Stomach smooth muscle (tissue), 2 donors: ENCODE data around the gene TNRC6C.
A peak's percentile ranks its signal among the peaks of the same experiment; 100 is the strongest.

ENCODE experiments used
- H3K27ac ChIP-seq: one replicate; pipeline ENCODE4 v1.7.0; 2013; ENCODE audit warnings: mild to moderate bottlenecking, low read length, inconsistent platforms
- H3K27me3 ChIP-seq, 2 donors: one replicate each; pipeline ENCODE4 v1.7.0; 2013; ENCODE audit warnings: low read length in 2 of 2; ENCODE audit not compliant: insufficient read depth in 2 of 2, control insufficient read depth in 1 of 2
- H3K36me3 ChIP-seq, 2 donors: one replicate each; pipeline ENCODE4 v1.7.0; 2013; ENCODE audit warnings: low read length in 2 of 2; ENCODE audit not compliant: control insufficient read depth in 2 of 2, insufficient read depth in 2 of 2
- H3K4me1 ChIP-seq: one replicate; pipeline ENCODE4 v1.7.0; 2013; ENCODE audit warnings: low read length; ENCODE audit not compliant: control insufficient read depth, insufficient read depth
- H3K4me3 ChIP-seq, 2 donors: one replicate each; pipeline ENCODE4 v1.7.0; 2013; ENCODE audit warnings: low read length in 2 of 2
- H3K9ac ChIP-seq, 2 donors: one replicate each; pipeline ENCODE4 v1.7.0; 2013; ENCODE audit warnings: low read length in 2 of 2, mild to moderate bottlenecking in 1 of 2
- H3K9me3 ChIP-seq, 2 donors: one replicate each; pipeline ENCODE4 v1.7.0; 2013; ENCODE audit warnings: low read length in 2 of 2; ENCODE audit not compliant: control insufficient read depth in 2 of 2
- donor health status: healthy.
- donor health status: Pancreatic carcinoma.

Gene TNRC6C

GRCh38 chr17:78034429-78035091, 76.1 kb downstream of the TNRC6C start:
- no peak overlapping the region for H3K9ac ChIP-seq
- H3K36me3 ChIP-seq: peaks cover 17 to 20% of the 10 kb centered on the region in 2 donors
- no peak overlapping the region for H3K27ac ChIP-seq
- H3K27me3 ChIP-seq: no peaks in the 10 kb centered on the region
- H3K9me3 ChIP-seq: no peaks in the 10 kb centered on the region
- H3K4me1 ChIP-seq: peaks cover 12% of the 10 kb centered on the region
- H3K4me3 ChIP-seq: no peak overlapping the region

- Histone ChIP-seq H3K36me3 (peaks cover 9 to 12% of the 10 kb centered on the region in 2 donors), H3K9ac (no peak overlapping the region), H3K4me3 (no peak overlapping the region), H3K27ac (no peak overlapping the region), H3K4me1 (peaks cover 22% of the 10 kb centered on the region), H3K9me3 (no peaks in the 10 kb centered on the region), H3K27me3 (no peaks in the 10 kb centered on the region)
These were observed 78.8 kb downstream of the TNRC6C start for GRCh38 chr17:78037280-78037679.

GRCh38 chr17:78038748-78039288, 80.3 kb downstream of the TNRC6C start:
- no peak overlapping the region for H3K4me3 ChIP-seq
- H3K4me1 ChIP-seq: peaks cover 22% of the 10 kb centered on the region
- H3K27me3 ChIP-seq: no peaks in the 10 kb centered on the region
- no peaks in the 10 kb centered on the region for H3K9me3 ChIP-seq
- H3K27ac ChIP-seq: peak overlapping the region; percentile 62
- H3K36me3 ChIP-seq: peaks cover 9 to 10% of the 10 kb centered on the region in 2 donors
- no peak overlapping the region for H3K9ac ChIP-seq

- no peaks in the 10 kb centered on the region for H3K9me3 ChIP-seq
- H3K27ac ChIP-seq: peak overlapping the region; percentile 62
- H3K36me3 ChIP-seq: peaks cover 7 to 9% of the 10 kb centered on the region in 2 donors
- H3K4me1 ChIP-seq: peaks cover 22% of the 10 kb centered on the region
- no peak overlapping the region for H3K4me3 ChIP-seq
- H3K27me3 ChIP-seq: no peaks in the 10 kb centered on the region
- no peak overlapping the region for H3K9ac ChIP-seq
These were observed 81.1 kb downstream of the TNRC6C start for GRCh38 chr17:78039581-78039980.

- peaks cover 3 to 9% of the 10 kb centered on the region in 2 donors for H3K36me3 ChIP-seq
- H3K4me1 ChIP-seq: peaks cover 22% of the 10 kb centered on the region
- no peaks in the 10 kb centered on the region for H3K27me3 ChIP-seq
- peak overlapping the region; percentile 71 to 88 for H3K9ac ChIP-seq
- H3K9me3 ChIP-seq: no peaks in the 10 kb centered on the region
- H3K4me3 ChIP-seq: peak overlapping the region; percentile 92 to 93
- H3K27ac ChIP-seq: peak overlapping the region; percentile 95
These were observed 82.2 kb downstream of the TNRC6C start for GRCh38 chr17:78040440-78041385.

GRCh38 chr17:78041386-78042179, 83.1 kb downstream of the TNRC6C start:
- Histone ChIP-seq H3K4me3 (peak overlapping the region; percentile 92 to 93), H3K9me3 (no peaks in the 10 kb centered on the region), H3K27ac (peak overlapping the region; percentile 95), H3K4me1 (peaks cover 22% of the 10 kb centered on the region), H3K27me3 (no peaks in the 10 kb centered on the region), H3K9ac (peak overlapping the region; percentile 71 to 88), H3K36me3 (peaks cover 3 to 7% of the 10 kb centered on the region in 2 donors)

GRCh38 chr17:78042542-78042941, 84.0 kb downstream of the TNRC6C start:
- Histone ChIP-seq H3K9ac (no peak overlapping the region), H3K4me1 (peaks cover 20% of the 10 kb centered on the region), H3K4me3 (no peak overlapping the region), H3K9me3 (no peaks in the 10 kb centered on the region), H3K27ac (no peak overlapping the region), H3K27me3 (no peaks in the 10 kb centered on the region), H3K36me3 (peaks cover 0 to 7% of the 10 kb centered on the region in 2 donors)

GRCh38 chr17:78043031-78043430, 84.5 kb downstream of the TNRC6C start:
- Histone ChIP-seq H3K27ac (no peak overlapping the region), H3K4me3 (no peak overlapping the region), H3K27me3 (no peaks in the 10 kb centered on the region), H3K9me3 (no peaks in the 10 kb centered on the region), H3K9ac (no peak overlapping the region), H3K36me3 (peaks cover 0 to 7% of the 10 kb centered on the region in 2 donors), H3K4me1 (peaks cover 20% of the 10 kb centered on the region)

GRCh38 chr17:78044280-78044835, 85.9 kb downstream of the TNRC6C start:
- no peak overlapping the region for H3K9ac ChIP-seq
- no peaks in the 10 kb centered on the region for H3K27me3 ChIP-seq
- peaks cover 7 to 9% of the 10 kb centered on the region in 2 donors for H3K36me3 ChIP-seq
- no peaks in the 10 kb centered on the region for H3K9me3 ChIP-seq
- peaks cover 12% of the 10 kb centered on the region for H3K4me1 ChIP-seq
- H3K27ac ChIP-seq: no peak overlapping the region
- no peak overlapping the region for H3K4me3 ChIP-seq

- no peak overlapping the region for H3K27ac ChIP-seq
- H3K4me3 ChIP-seq: no peak overlapping the region
- no peaks in the 10 kb centered on the region for H3K27me3 ChIP-seq
- no peak overlapping the region for H3K9ac ChIP-seq
- H3K36me3 ChIP-seq: peaks cover 17 to 18% of the 10 kb centered on the region in 2 donors
- H3K9me3 ChIP-seq: no peaks in the 10 kb centered on the region
- peaks cover 6% of the 10 kb centered on the region for H3K4me1 ChIP-seq
These were observed 86.8 kb downstream of the TNRC6C start for GRCh38 chr17:78045316-78045715.
